Stimulated activated CD8-positive, alpha-beta memory T cell treated with anti-CD3 and anti-CD28 coated beads, Interleukin-15, amount 100 ng/mL, for 24 hours (primary cell): ENCODE measurements around the gene KIAA1549.
"Not testable (repeated sequence)": the region's sequence is repeated elsewhere in the genome, so short reads cannot be mapped to it uniquely, and the experiment has no call there.

ENCODE experiments used
- DNase-seq: peaks from one replicate; pipeline ENCODE4 v3.0.0-alpha.2; 2020; ENCODE audit warnings: low read depth

Gene KIAA1549

GRCh38 chr7:138944592-138944991 lies 36.6 kb downstream of the KIAA1549 start:
- no peak for DNase-seq

DNA sequence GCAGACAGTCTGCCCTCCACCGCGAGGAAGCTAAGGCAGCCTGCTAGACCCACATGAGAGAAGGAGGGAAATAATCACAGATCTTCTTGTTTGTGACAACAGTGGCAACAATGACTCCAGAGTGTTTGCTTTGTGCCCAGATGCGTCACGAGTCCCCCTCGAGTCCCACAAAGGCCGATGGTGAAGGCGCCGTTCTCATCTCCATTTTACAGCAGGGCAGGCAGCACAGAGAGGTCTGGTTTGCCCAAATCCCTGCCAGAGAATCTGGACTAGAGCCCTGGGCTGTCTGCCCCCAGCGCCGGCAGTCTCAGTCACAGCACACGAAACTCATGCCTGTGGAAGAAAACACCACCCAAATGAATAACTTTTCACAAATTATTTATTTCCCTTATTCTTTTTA lies 38.1 kb downstream of the KIAA1549 start:
- DNase-seq: no peak

GRCh38 chr7:138941545-138941944 lies 39.6 kb downstream of the KIAA1549 start:
- DNase-seq: no peak

DNA sequence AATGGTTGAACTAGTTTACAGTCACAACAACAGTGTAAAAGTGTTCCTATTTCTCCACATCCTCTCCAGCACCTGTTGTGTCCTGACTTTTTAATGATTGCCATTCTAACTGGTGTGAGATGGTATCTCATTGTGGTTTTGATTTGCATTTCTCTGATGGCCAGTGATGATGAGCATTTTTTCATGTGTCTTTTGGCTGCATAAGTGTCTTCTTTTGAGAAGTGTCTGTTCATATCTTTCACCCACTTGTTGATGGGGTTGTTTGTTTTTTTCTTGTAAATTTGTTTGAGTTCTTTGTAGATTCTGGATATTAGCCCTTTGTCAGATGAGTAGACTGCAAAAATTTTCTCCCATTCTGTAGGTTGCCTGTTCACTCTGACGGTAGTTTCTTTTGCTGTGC lies 40.6 kb downstream of the KIAA1549 start:
- DNase-seq: not testable (repeated sequence)

GRCh38 chr7:138937484-138937883 lies 43.7 kb downstream of the KIAA1549 start:
- DNase-seq: no peak

- no peak for DNase-seq
Observed at GRCh38 chr7:138935465-138936011, 45.7 kb downstream of the KIAA1549 start.

GRCh38 chr7:138934861-138935260 lies 46.3 kb downstream of the KIAA1549 start:
- DNase-seq: no peak

DNA sequence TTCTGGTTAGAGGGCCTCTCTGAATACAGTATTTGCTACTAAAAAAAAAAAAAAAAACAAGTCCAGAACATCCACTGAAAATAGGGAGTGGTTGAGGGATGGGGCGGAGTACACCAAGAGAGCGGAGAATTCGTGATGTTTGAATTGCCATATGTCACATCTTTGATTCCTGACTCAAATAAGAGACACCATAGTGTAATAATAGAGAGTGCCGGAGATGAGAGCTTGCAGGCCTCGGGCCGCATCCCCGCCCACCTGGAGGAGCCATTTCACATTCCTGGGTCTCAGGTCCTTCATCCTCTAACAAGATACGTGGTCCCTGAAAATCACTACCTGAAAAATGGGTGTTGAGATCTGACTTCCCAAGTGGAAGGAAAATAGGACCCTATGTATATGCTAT lies 46.8 kb downstream of the KIAA1549 start:
- DNase-seq: no peak

DNA sequence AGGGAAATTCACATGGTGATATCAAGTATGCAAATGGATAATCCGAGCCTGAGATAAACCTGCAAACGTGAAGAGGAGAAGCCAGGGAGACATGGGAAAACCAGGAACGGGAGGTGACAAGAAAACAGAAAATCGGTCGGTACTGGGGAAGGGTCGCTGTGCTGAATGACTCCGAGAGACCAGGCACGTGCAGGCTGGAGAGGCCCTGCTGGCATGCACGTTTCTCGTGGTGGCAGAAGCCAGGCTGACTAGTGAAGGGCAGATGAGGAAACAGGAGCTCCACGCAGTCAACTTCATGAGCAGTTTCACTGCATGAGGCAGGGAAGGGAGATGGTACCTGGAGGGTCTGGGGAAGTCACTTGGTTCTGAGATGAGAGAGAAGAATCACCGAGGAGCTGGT lies 48.3 kb downstream of the KIAA1549 start:
- DNase-seq: no peak

GRCh38 chr7:138932427-138932826 lies 48.8 kb downstream of the KIAA1549 start:
- DNase-seq: no peak

GRCh38 chr7:138929969-138930368 lies 51.2 kb downstream of the KIAA1549 start:
- no peak for DNase-seq

DNA sequence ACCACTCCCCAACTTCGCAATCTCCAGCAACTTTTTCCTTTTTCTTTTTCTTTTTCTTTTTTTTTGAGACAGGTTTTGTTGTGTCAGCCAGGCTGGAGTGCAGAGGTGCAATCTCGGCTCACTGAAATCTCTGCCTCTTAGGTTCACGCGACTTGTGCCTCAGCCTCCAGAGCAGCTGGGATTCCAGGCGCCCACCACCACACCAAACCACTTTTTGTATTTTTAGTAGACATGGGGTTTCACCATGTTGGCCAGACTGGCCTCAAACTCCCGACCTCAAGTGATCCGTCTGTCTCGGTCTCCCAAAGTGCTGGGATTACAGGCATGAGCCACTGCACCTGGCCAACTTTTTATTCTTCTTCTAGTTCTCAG lies 55.0 kb downstream of the KIAA1549 start:
- DNase-seq: no peak

- no peak for DNase-seq
Observed at GRCh38 chr7:138924501-138925225, 56.5 kb downstream of the KIAA1549 start.

DNA sequence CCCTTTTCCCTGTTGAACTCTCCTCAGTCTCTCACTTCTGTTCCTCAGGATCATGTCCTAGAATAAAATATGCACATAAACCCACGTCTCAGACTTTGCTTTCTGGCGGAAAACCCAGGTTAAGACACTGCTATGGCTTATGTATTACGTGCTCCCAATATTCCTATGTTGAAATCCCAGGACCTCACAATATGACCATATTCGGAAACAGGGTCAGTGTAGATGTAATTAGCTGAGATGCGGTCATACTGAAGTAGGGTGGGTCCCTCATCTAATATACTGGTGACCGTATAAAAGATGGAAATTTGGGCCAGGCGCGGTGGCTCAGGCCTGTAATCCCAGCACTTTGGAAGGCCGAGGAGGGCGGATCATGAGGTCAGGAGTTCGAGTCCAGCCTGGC lies 59.9 kb downstream of the KIAA1549 start:
- DNase-seq: no peak

DNA sequence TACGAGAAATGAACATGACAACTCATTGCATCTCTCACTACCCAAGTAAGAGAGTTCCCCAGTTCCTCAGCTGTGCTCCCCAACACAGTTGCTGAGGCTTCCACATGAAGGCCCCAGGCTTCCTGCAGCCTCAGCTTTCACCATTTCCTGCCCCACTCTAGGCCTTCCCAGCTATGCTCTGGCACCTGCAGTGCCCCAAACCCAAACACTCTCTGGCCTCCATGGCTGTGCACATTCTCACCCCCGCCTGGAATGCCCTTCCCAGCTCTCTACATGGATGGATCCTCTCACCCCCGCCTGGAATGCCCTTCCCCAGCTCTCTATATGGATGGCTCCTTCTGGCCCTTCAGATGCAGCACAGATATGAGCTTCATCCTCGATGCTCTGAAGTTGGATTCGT lies 61.3 kb downstream of the KIAA1549 start:
- DNase-seq: no peak

- DNase-seq: no peak
Observed at GRCh38 chr7:138919216-138919615, 62.0 kb downstream of the KIAA1549 start.

DNA sequence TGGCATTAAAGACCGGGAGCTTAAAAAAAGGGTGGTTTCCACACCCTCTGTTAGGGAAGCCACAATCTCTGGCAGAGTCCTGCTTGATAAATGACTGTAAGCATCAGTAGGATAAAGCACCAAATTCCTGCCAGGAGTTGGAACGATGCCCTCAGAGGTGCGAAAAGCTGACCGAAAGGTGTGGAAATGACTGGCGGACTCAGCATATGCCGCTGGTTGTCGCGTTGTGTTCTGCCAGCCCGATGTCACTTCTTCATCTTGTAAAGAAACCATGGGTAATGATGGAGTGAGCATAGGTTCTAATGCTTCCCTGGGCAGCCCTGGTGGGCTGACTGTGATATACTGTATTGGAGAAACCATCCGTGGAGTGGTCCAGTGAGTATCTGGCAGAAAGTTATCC lies 62.4 kb downstream of the KIAA1549 start:
- DNase-seq: no peak

- DNase-seq: no peak
Observed at GRCh38 chr7:138918176-138918575, 63.0 kb downstream of the KIAA1549 start.

GRCh38 chr7:138917771-138918170 lies 63.4 kb downstream of the KIAA1549 start:
- DNase-seq: no peak

GRCh38 chr7:138916731-138917130 lies 64.5 kb downstream of the KIAA1549 start:
- no peak for DNase-seq

GRCh38 chr7:138916275-138916674 lies 64.9 kb downstream of the KIAA1549 start:
- no peak for DNase-seq

DNA sequence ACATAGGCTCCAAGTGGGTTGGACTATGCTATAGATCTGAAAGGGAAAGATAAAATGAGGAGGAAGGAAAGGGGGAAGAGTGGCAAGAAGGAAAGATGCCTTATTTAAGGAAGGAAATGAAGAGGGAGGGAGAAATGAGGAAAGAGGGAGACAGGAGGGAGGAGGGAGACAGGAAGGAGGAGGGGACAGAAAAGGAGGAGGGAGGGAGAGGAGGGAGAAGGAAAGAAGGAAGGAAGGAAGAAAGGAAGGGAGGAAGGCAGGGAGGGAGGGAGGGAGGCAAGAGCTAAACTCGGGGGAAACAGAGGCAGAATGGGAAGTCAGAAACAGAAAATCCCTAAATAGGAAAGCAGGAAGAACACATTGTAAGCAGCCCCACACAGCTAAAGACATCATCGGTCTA lies 67.4 kb downstream of the KIAA1549 start:
- DNase-seq: no peak

DNA sequence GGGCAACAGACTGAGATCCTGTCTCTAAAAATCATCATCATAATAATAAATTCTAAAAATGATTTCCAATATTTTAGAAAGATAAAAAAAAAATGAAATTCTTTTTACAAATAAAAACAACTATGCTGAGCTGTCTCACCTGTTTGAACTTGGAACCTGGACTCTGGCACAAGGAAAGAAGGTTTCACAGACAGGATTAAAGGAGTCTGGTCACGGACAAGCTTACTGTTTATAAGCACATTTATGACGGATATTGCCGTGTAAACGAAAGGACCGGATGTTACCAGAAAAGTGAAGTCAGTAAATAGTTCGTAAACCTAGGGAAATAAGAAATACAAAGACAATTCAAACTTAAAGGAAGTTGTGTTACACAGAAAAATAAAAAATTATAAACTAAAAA lies 70.2 kb downstream of the KIAA1549 start:
- no peak for DNase-seq

DNA sequence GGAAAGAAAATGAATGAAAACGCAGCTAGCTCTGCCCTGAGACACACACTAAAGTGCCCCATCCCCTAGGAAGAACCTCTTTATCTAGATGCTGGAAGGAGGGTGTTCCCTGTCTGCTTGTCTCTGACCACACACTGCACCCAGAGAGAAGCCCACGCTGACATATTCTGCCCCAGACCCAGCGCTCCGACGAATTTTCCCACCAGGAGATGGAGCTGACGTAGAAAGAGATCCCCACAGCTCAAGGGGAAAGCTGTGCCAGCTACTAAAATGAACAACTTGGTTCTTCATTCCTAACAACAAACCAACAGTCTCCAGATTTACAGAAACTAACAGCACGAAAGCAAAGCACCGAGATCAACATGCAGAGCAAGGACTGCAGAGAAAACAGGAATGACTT lies 73.3 kb downstream of the KIAA1549 start:
- no peak for DNase-seq
